ENCODE measurements around the gene BASP1.

Gene BASP1

DNA sequence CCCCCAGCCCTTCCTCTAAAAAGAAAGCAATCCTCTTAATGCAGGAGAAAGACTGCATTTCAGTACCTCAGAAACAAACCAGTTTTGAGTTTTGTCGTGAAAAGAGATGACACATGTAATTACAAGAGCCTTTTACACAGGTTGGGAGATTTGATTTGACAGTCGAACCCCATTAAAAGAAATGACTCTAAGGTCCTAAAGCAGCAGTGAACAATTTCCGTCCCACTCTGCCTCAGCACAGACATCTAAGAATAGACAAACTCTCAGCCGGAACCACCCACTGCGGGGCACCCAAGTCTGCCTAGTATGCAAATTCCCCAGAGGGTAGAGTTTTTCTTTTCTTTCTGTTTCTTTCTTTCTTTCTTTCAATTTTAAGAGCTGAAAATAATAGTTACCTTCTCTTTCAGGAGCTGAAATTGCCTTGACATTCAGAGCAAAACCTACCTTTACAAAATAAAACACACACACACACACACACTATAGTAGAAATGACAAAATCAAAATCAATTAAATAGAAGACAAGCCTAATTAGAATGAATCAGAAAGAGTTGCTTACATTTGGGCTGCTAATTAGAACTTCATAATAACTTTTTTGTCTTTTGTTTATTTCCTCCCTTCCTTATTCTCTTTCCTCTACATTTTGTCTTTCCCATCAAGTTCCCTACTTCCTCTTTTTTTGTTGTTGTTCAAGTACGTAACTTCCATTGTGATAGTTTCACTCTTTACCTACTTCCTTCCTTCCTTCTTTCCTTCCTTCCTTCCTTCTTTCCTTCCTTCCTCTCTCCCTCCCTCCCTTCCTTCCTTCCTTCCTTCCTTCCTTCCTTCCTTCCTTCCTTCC is 65.1 kb downstream of the BASP1 start:
- TF ChIP-seq MYC (IDR thresholded peaks at IDR 0.05; ENCODE audit: low read depth, low read length): no peak
- TF ChIP-seq, protein P1, sequence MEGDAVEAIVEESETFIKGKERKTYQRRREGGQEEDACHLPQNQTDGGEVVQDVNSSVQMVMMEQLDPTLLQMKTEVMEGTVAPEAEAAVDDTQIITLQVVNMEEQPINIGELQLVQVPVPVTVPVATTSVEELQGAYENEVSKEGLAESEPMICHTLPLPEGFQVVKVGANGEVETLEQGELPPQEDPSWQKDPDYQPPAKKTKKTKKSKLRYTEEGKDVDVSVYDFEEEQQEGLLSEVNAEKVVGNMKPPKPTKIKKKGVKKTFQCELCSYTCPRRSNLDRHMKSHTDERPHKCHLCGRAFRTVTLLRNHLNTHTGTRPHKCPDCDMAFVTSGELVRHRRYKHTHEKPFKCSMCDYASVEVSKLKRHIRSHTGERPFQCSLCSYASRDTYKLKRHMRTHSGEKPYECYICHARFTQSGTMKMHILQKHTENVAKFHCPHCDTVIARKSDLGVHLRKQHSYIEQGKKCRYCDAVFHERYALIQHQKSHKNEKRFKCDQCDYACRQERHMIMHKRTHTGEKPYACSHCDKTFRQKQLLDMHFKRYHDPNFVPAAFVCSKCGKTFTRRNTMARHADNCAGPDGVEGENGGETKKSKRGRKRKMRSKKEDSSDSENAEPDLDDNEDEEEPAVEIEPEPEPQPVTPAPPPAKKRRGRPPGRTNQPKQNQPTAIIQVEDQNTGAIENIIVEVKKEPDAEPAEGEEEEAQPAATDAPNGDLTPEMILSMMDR (IDR thresholded peaks at IDR 0.05; ENCODE audit: low read depth, low read length): no peak
- no peak for TF ChIP-seq POLR2A (IDR thresholded peaks at IDR 0.05; ENCODE audit: extremely low read depth, insufficient read length)
- TF ChIP-seq, protein P2, sequence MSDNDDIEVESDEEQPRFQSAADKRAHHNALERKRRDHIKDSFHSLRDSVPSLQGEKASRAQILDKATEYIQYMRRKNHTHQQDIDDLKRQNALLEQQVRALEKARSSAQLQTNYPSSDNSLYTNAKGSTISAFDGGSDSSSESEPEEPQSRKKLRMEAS (IDR thresholded peaks at IDR 0.05; ENCODE audit: low read depth, low read length): 0 out of 2 replicates have a peak, but pooled peaks have one; percentile 5
- DNase-seq (ENCODE audit: low read depth): peak; percentile 73
- H3K4me3 ChIP-seq (ENCODE audit: low read depth, low read length): peak overlapping the region; percentile 19

DNA sequence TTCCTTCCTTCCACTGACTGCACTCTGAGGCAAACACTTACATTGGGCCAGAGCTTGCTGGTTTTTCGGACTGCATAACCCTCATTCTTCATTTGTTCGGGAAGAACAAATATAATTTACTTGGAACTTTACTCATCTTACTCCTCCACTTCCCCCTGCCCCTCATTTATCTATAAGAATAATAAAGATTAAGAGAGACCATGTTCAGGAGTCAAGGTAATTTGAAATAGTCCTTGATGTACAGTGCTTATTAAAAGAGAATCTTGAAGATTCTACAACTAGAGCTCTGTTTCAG is 65.6 kb downstream of the BASP1 start:
- TF ChIP-seq MYC (IDR thresholded peaks at IDR 0.05; ENCODE audit: low read depth, low read length) (no peak), POLR2A (IDR thresholded peaks at IDR 0.05; ENCODE audit: extremely low read depth, insufficient read length) (no peak)
- TF ChIP-seq, protein P1 (IDR thresholded peaks at IDR 0.05; ENCODE audit: low read depth, low read length): no peak
- TF ChIP-seq, protein P2 (IDR thresholded peaks at IDR 0.05; ENCODE audit: low read depth, low read length): no peak
- no peak overlapping the region for H3K4me3 ChIP-seq (ENCODE audit: low read depth, low read length)
- DNase-seq (ENCODE audit: low read depth): no peak

DNA sequence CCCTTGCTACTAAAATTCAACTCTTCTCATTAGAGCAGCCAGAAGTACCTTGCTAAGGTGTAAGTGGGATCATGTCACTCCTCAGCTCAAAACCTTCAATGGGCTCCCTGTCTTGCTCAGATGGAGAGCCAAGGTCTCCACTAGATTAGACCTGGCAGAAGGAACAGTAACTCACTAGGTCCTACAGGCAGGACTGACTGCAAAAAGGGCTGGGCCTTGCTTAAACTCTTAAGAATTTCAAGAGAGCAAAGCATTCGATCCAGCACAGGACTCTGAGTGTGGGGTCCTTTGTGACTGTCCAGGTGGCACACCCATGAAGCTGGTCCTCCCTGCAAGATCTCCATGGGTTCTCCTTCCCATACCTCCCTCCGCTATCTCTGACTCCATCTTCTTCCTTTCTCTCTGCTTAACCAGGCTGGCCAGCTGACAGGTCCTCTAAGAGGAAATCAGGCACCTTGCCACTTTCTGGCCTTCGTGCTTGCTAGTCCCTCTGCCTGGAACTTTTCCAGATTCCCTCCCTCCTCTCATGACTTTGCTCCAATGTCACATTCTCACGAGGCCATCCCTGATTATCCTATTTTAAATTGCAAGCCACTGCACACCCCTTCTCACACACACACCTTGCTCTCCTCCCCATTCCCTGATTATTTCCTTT is 70.2 kb downstream of the BASP1 start:
- no peak for DNase-seq (ENCODE audit: low read depth)
- TF ChIP-seq, protein P2 (IDR thresholded peaks at IDR 0.05; ENCODE audit: low read depth, low read length): no peak
- no peak for TF ChIP-seq POLR2A (IDR thresholded peaks at IDR 0.05; ENCODE audit: extremely low read depth, insufficient read length)
- TF ChIP-seq, protein P1 (IDR thresholded peaks at IDR 0.05; ENCODE audit: low read depth, low read length): no peak
- no peak for TF ChIP-seq MYC (IDR thresholded peaks at IDR 0.05; ENCODE audit: low read depth, low read length)
- no peak overlapping the region for H3K4me3 ChIP-seq (ENCODE audit: low read depth, low read length)

DNA sequence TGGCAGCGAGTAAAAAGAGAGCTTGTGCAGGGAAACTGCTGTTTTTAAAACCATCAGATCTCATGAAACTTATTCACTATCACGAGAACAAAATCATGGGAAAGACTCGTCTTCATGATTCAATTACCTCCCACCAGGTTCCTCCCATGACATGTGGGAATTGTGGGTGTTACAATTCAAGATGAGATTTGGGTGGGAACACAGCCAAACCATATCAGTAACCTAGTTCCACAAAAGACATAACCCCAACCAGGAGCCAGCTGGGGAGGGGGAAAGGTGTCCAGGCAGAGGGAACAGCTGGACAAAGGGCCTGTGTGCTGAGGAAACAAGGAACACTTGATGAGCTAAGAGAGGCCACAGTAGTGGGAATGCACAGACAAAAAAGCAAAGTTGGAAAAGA is 71.1 kb downstream of the BASP1 start:
- DNase-seq (ENCODE audit: low read depth): no peak
- TF ChIP-seq, protein P2 (IDR thresholded peaks at IDR 0.05; ENCODE audit: low read depth, low read length): no peak
- TF ChIP-seq, protein P1 (IDR thresholded peaks at IDR 0.05; ENCODE audit: low read depth, low read length): no peak
- no peak for TF ChIP-seq MYC (IDR thresholded peaks at IDR 0.05; ENCODE audit: low read depth, low read length)
- no peak for TF ChIP-seq POLR2A (IDR thresholded peaks at IDR 0.05; ENCODE audit: extremely low read depth, insufficient read length)
- H3K4me3 ChIP-seq (ENCODE audit: low read depth, low read length): no peak overlapping the region

DNA sequence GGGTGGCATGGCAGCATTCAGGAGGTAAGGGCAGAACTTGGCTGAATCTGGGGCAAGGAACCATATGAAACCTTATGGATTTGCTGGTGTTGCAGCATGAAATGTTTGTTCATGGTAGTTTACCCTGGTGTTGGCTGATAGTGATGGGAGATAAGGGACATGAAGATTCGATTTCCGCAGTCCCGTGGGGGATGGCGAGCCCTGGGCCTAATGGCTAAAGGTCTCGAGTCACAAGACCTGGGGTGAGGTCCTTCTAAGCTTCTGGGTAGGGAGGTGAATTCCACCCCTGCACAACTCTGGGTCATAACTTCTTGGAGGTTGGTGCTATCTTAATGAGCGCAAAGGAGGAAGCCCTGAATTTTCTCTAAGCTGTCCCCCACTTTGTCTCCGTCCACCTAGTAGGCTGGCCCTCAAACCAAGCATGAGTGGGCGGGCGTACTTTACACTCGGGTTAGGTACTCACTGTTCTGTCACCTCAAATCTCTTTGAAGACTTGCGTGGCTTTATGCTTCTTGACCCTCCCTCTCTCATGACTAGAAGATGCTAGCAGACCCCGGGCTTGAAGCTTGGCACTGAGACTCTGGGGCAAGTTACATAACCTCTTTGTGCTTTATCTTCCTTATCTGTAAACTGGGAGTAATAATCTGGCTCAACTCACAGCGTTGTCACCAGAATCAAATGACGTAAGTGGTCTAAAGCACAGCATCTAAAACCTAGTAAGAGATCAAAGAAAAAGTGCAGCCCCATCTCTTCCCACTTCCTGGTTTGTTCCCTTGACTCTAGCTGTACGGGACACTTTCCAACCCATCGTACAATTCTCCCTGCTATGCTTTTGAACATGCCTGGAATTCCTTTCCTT is 72.5 kb downstream of the BASP1 start:
- TF ChIP-seq MYC (IDR thresholded peaks at IDR 0.05; ENCODE audit: low read depth, low read length) (no peak), POLR2A (IDR thresholded peaks at IDR 0.05; ENCODE audit: extremely low read depth, insufficient read length) (no peak)
- TF ChIP-seq, protein P1 (IDR thresholded peaks at IDR 0.05; ENCODE audit: low read depth, low read length): no peak
- TF ChIP-seq, protein P2 (IDR thresholded peaks at IDR 0.05; ENCODE audit: low read depth, low read length): no peak
- DNase-seq (ENCODE audit: low read depth): no peak
- H3K4me3 ChIP-seq (ENCODE audit: low read depth, low read length): no peak overlapping the region
